Caco-2 (cell line): ENCODE data around the gene ARHGAP9. TPM values are rescaled to one million over a fixed set of nuclear protein-coding genes. Genes with fewer than 3 reads are reported as not detected.
A peak's percentile ranks its signal among the peaks of the same experiment; 100 is the strongest.

Experiments used
- BruUV-seq: library from RNA; stranded (reverse); fragments of 400-500 nt; replicated peaks from 2 replicates; lab custom pipeline; 2021; lab: Mats Ljungman, UMichigan
- CTCF ChIA-PET: fragments of 300-600 bp; sonication (Branson Sonifier 250); formaldehyde crosslinking; loops from one replicate; lab custom pipeline; 2022; ENCODE audit warnings: antibody characterized with exemption; lab: Charles Lee
- POLR2A ChIA-PET: fragments of 300-600 bp; sonication (Branson Sonifier 250); formaldehyde crosslinking; loops from one replicate; lab custom pipeline; 2022; ENCODE audit warnings: antibody characterized with exemption; lab: Charles Lee
- DNase-seq, 2 experiments: peaks; one replicate each; pipeline versions ENCODE4 v3.0.0 to v3.0.0-alpha.2; 2020 to 2022
- H3K27me3 ChIP-seq: replicated peaks from 2 replicates; pipeline ENCODE4 v1.6.0; 2011; ENCODE audit warnings: low read length; ENCODE audit not compliant: control insufficient read depth, insufficient read depth
- H3K36me3 ChIP-seq: 2 replicates; pipeline ENCODE4 v1.5.1; 2011; ENCODE audit warnings: low read length; ENCODE audit not compliant: control insufficient read depth, insufficient read depth
- H3K4me1 ChIP-seq: fragments of 250-450 bp; sonication (Bioruptor Pico); 2 replicates; pipeline ENCODE4 v1.5.1; 2020; ENCODE audit warnings: mild to moderate bottlenecking
- H3K4me3 ChIP-seq: 2 replicates; pipeline ENCODE4 v1.5.1; 2011; ENCODE audit warnings: low read depth, mild to moderate bottlenecking, control low read depth, low read length
- H3K9me3 ChIP-seq: fragments of 250-450 bp; sonication (Bioruptor Pico); 2 replicates; pipeline ENCODE4 v1.5.1; 2020; ENCODE audit warnings: mild to moderate bottlenecking, moderate library complexity
- H3K27ac Mint-ChIP-seq: one replicate; pipeline ENCODE4 v1.8.0; 2022; ENCODE audit warnings: mixed read lengths; ENCODE audit not compliant: unreplicated experiment
- H3K27me3 Mint-ChIP-seq: one replicate; pipeline ENCODE4 v1.8.0; 2022; ENCODE audit warnings: mixed read lengths; ENCODE audit not compliant: insufficient read depth, unreplicated experiment
- H3K36me3 Mint-ChIP-seq: one replicate; pipeline ENCODE4 v1.8.0; 2022; ENCODE audit warnings: mild to moderate bottlenecking, mixed read lengths; ENCODE audit not compliant: insufficient read depth, unreplicated experiment
- H3K4me1 Mint-ChIP-seq: one replicate; pipeline ENCODE4 v1.8.0; 2022; ENCODE audit warnings: low read depth, mixed read lengths; ENCODE audit not compliant: unreplicated experiment
- H3K4me3 Mint-ChIP-seq: one replicate; pipeline ENCODE4 v1.8.0; 2022; ENCODE audit warnings: mild to moderate bottlenecking, moderate library complexity, mixed read lengths; ENCODE audit not compliant: unreplicated experiment
- H3K9me3 Mint-ChIP-seq: one replicate; pipeline ENCODE4 v1.8.0; 2022; ENCODE audit warnings: mixed read lengths; ENCODE audit not compliant: unreplicated experiment
- intact Hi-C: fragments of 100-400 bp; cut with micrococcal nuclease; formaldehyde crosslinking; loops from one replicate; pipeline ENCODE4 v1.10.0; 2022; ENCODE audit not compliant: unreplicated experiment
- total RNA-seq: library from RNA; stranded (reverse); gene quantifications from 2 replicates; pipeline ENCODE4 v1.2.3, GENCODE V29; 2022
- TF ChIP-seq, protein P1 (sequence below), 2 experiments: fragments of 200-600 bp in 1 of 2; IDR thresholded peaks; 1 replicate in 1 of 2; 2 replicates in 1 of 2; pipeline versions ENCODE4 v1.5.1 to v1.8.0; 2011 to 2022; ENCODE audit warnings: antibody characterized with exemption in 1 of 2, control low read depth in 1 of 2, inconsistent platforms in 1 of 2, low read depth in 1 of 2, low read length in 1 of 2, mild to moderate bottlenecking in 1 of 2, moderate library complexity in 1 of 2; ENCODE audit not compliant: insufficient read depth in 1 of 2, severe bottlenecking in 1 of 2, unreplicated experiment in 1 of 2

ARHGAP9 gene
- total RNA-seq, 1 experiment from 2014 or later, result 0.75 TPM

DNA sequence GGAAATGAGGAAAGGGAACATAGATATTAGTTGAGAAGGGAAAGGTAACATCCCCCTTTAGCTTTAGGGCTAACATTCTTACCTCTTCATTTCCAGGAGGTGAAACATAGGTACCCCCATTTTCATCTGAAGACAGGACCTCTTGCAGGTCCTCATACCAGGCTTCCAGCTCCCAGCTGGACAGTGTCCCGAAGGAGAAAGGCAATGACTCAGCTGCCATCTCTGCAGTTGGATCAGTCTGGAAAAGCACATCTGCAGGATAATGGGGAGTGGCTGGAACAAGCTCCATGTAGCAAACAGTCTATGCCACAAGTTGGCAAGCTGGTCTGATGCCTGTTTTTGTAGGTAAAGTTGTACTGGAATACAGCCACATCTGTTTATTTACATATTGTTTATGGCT, 37.5 kb upstream of the ARHGAP9 start:
- Histone ChIP-seq H3K9me3 (no peaks in the 10 kb centered on the region), H3K4me1 (peaks cover 20% of the 10 kb centered on the region), H3K27me3 (no peaks in the 10 kb centered on the region), H3K4me3 (no peak overlapping the region), H3K36me3 (peaks cover 4% of the 10 kb centered on the region)
- intact Hi-C loops, result no loop called here
- no peak for DNase-seq
- CTCF ChIA-PET, result no interaction called here
- no TSS peak for BruUV-seq
- Mint-ChIP-seq H3K36me3 (peaks cover 100% of the 10 kb centered on the region), H3K9me3 (no peaks in the 10 kb centered on the region), H3K4me1 (peaks cover 22% of the 10 kb centered on the region), H3K4me3 (peak overlapping the region; percentile 86), H3K27ac (peak overlapping the region; percentile 94), H3K27me3 (no peaks in the 10 kb centered on the region)
- TF ChIP-seq, protein P1, sequence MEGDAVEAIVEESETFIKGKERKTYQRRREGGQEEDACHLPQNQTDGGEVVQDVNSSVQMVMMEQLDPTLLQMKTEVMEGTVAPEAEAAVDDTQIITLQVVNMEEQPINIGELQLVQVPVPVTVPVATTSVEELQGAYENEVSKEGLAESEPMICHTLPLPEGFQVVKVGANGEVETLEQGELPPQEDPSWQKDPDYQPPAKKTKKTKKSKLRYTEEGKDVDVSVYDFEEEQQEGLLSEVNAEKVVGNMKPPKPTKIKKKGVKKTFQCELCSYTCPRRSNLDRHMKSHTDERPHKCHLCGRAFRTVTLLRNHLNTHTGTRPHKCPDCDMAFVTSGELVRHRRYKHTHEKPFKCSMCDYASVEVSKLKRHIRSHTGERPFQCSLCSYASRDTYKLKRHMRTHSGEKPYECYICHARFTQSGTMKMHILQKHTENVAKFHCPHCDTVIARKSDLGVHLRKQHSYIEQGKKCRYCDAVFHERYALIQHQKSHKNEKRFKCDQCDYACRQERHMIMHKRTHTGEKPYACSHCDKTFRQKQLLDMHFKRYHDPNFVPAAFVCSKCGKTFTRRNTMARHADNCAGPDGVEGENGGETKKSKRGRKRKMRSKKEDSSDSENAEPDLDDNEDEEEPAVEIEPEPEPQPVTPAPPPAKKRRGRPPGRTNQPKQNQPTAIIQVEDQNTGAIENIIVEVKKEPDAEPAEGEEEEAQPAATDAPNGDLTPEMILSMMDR (IDR thresholded peaks at IDR 0.05; ENCODE audit: insufficient read depth in 1 of 2, low read depth in 1 of 2, low read length in 1 of 2, severe bottlenecking in 1 of 2, unreplicated experiment in 1 of 2), result no peak
- POLR2A ChIA-PET, result interaction anchor here (0.6 to 0.9 kb wide), 2 partner anchors 13 to 29 kb away, joined by 3 to 7 read pairs; no protein-coding TSS in a partner anchor

DNA sequence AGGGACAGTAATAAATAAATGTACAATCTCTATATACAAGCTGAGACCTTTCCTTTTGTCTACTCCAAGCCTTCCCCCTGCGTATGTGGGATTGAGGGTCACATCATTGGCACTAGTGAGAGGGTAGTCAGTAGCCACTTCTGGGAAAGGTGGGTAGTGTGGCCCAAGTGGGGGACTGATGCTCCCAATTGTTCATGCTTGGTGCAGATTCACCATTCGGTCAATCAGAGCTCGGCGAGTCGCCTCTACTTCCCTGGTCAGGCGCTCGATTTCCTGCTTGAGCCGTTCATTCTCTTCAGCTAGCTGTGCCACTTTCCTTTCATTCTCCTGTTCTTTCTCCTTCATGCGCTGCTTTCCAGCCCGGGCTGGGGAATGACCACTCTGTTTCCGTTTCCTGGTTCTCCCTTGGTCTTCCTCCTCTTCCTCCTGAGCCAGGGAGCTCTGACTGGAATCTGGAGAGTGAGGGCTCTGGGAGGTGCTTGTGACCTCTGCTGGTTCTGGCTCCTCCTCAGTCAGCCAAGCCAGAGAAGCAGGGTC, 37.0 kb upstream of the ARHGAP9 start:
- Mint-ChIP-seq H3K9me3 (no peaks in the 10 kb centered on the region), H3K27ac (peak overlapping the region; percentile 94), H3K27me3 (no peaks in the 10 kb centered on the region), H3K36me3 (peaks cover 100% of the 10 kb centered on the region), H3K4me1 (peaks cover 22% of the 10 kb centered on the region), H3K4me3 (no peak overlapping the region)
- TF ChIP-seq, protein P1 (IDR thresholded peaks at IDR 0.05; ENCODE audit: insufficient read depth in 1 of 2, low read depth in 1 of 2, low read length in 1 of 2, severe bottlenecking in 1 of 2, unreplicated experiment in 1 of 2), result no peak
- H3K36me3 ChIP-seq, result peaks cover 4% of the 10 kb centered on the region
- H3K4me1 ChIP-seq, result peaks cover 17% of the 10 kb centered on the region
- ChIA-PET CTCF (no interaction called here), POLR2A (interaction anchor here (0.6 to 0.9 kb wide), 2 partner anchors 13 to 28 kb away, joined by 3 to 7 read pairs; no protein-coding TSS in a partner anchor)
- H3K27me3 ChIP-seq, result no peaks in the 10 kb centered on the region
- no peak overlapping the region for H3K4me3 ChIP-seq
- intact Hi-C loops, result no loop called here
- no peak for DNase-seq
- BruUV-seq, result no TSS peak
- H3K9me3 ChIP-seq, result no peaks in the 10 kb centered on the region

DNA sequence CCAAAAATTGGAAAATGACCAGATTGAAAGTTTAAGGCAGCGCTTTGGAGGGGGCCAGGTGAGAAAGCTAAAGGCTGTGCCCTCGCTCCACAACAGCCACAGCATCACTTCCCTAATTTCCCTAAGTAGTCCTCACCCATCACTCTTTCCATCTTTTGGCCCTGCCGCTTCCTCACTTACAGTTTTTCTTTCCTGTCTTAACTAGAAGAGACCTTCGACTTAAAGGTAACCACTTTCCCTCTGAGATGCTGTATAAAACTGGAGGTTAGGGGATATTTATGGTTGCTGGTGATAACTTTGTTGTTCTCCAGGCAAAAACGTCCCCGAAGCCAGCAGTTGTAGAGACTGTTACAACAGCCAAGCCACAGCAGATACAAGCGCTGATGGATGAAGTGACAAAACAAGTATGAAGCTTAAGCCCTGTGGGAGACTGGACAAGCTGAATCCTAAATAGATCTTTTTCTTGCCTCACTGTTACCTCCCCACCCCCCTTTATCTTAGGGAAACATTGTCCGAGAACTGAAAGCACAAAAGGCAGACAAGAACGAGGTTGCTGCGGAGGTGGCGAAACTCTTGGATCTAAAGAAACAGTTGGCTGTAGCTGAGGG, 36.4 kb upstream of the ARHGAP9 start:
- H3K4me1 ChIP-seq, result peaks cover 11% of the 10 kb centered on the region
- TF ChIP-seq, protein P1 (IDR thresholded peaks at IDR 0.05; ENCODE audit: insufficient read depth in 1 of 2, low read depth in 1 of 2, low read length in 1 of 2, severe bottlenecking in 1 of 2, unreplicated experiment in 1 of 2), result no peak
- Mint-ChIP-seq H3K9me3 (no peaks in the 10 kb centered on the region), H3K4me1 (peaks cover 22% of the 10 kb centered on the region), H3K27ac (no peak overlapping the region), H3K27me3 (no peaks in the 10 kb centered on the region), H3K4me3 (no peak overlapping the region), H3K36me3 (peaks cover 100% of the 10 kb centered on the region)
- no peak overlapping the region for H3K4me3 ChIP-seq
- DNase-seq, result no peak
- TSS peak; percentile 4 for BruUV-seq
- H3K9me3 ChIP-seq, result no peaks in the 10 kb centered on the region
- ChIA-PET POLR2A (no interaction called here), CTCF (no interaction called here)
- H3K27me3 ChIP-seq, result no peaks in the 10 kb centered on the region
- intact Hi-C loops, result no loop called here
- H3K36me3 ChIP-seq, result peaks cover 4% of the 10 kb centered on the region
